ENCODE results near the gene NR1H4. TPM values are rescaled to one million over a fixed set of nuclear protein-coding genes. Genes with fewer than 3 reads are reported as not detected.

NR1H4 gene
- total and polyA plus RNA-seq, 9 of the 15 experiments (the other 6 are each of a cell fraction or from before 2014, with no cell fraction given), result 0.03 TPM; not detected in 8

DNA sequence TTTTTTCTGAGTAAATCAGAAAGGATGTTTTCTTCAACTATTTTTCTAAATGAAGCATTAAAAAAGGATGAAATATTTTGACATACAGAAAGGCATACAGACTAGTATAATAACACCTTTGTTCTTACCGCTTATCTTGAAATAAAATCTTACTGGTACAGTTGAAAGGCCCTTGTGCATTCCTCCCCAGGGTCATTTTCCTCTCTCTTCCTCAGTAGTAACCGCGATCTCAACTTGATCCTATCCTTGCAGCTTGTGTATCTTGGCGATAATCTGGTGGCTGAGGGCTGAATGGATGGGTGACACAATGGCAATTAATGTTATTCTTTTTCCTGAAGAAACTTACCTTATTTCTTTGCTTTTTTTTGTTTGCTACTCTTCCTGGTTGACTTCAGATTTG, 118.3 kb downstream of the NR1H4 start (continued):
- TF ChIP-seq, protein P1, sequence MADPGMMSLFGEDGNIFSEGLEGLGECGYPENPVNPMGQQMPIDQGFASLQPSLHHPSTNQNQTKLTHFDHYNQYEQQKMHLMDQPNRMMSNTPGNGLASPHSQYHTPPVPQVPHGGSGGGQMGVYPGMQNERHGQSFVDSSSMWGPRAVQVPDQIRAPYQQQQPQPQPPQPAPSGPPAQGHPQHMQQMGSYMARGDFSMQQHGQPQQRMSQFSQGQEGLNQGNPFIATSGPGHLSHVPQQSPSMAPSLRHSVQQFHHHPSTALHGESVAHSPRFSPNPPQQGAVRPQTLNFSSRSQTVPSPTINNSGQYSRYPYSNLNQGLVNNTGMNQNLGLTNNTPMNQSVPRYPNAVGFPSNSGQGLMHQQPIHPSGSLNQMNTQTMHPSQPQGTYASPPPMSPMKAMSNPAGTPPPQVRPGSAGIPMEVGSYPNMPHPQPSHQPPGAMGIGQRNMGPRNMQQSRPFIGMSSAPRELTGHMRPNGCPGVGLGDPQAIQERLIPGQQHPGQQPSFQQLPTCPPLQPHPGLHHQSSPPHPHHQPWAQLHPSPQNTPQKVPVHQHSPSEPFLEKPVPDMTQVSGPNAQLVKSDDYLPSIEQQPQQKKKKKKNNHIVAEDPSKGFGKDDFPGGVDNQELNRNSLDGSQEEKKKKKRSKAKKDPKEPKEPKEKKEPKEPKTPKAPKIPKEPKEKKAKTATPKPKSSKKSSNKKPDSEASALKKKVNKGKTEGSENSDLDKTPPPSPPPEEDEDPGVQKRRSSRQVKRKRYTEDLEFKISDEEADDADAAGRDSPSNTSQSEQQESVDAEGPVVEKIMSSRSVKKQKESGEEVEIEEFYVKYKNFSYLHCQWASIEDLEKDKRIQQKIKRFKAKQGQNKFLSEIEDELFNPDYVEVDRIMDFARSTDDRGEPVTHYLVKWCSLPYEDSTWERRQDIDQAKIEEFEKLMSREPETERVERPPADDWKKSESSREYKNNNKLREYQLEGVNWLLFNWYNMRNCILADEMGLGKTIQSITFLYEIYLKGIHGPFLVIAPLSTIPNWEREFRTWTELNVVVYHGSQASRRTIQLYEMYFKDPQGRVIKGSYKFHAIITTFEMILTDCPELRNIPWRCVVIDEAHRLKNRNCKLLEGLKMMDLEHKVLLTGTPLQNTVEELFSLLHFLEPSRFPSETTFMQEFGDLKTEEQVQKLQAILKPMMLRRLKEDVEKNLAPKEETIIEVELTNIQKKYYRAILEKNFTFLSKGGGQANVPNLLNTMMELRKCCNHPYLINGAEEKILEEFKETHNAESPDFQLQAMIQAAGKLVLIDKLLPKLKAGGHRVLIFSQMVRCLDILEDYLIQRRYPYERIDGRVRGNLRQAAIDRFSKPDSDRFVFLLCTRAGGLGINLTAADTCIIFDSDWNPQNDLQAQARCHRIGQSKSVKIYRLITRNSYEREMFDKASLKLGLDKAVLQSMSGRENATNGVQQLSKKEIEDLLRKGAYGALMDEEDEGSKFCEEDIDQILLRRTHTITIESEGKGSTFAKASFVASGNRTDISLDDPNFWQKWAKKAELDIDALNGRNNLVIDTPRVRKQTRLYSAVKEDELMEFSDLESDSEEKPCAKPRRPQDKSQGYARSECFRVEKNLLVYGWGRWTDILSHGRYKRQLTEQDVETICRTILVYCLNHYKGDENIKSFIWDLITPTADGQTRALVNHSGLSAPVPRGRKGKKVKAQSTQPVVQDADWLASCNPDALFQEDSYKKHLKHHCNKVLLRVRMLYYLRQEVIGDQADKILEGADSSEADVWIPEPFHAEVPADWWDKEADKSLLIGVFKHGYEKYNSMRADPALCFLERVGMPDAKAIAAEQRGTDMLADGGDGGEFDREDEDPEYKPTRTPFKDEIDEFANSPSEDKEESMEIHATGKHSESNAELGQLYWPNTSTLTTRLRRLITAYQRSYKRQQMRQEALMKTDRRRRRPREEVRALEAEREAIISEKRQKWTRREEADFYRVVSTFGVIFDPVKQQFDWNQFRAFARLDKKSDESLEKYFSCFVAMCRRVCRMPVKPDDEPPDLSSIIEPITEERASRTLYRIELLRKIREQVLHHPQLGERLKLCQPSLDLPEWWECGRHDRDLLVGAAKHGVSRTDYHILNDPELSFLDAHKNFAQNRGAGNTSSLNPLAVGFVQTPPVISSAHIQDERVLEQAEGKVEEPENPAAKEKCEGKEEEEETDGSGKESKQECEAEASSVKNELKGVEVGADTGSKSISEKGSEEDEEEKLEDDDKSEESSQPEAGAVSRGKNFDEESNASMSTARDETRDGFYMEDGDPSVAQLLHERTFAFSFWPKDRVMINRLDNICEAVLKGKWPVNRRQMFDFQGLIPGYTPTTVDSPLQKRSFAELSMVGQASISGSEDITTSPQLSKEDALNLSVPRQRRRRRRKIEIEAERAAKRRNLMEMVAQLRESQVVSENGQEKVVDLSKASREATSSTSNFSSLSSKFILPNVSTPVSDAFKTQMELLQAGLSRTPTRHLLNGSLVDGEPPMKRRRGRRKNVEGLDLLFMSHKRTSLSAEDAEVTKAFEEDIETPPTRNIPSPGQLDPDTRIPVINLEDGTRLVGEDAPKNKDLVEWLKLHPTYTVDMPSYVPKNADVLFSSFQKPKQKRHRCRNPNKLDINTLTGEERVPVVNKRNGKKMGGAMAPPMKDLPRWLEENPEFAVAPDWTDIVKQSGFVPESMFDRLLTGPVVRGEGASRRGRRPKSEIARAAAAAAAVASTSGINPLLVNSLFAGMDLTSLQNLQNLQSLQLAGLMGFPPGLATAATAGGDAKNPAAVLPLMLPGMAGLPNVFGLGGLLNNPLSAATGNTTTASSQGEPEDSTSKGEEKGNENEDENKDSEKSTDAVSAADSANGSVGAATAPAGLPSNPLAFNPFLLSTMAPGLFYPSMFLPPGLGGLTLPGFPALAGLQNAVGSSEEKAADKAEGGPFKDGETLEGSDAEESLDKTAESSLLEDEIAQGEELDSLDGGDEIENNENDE (IDR thresholded peaks at IDR 0.05; ENCODE audit: low read depth, low read length), result no peak
- TF ChIP-seq ELF4 (CRISPR knock-in tag; IDR thresholded peaks at IDR 0.05) (no peak), HNRNPLL (IDR thresholded peaks at IDR 0.05; ENCODE audit: low read depth, low read length, poor library complexity, severe bottlenecking) (no peak), MCM7 (IDR thresholded peaks at IDR 0.05) (no peak), NR2C2 (CRISPR knock-in tag; IDR thresholded peaks at IDR 0.05) (no peak), NR2C2 (tag; IDR thresholded peaks at IDR 0.05) (no peak)

All from K562 (cell line).